Measurements from ENCODE around the gene ZNF543. TPM values are rescaled to one million over a fixed set of nuclear protein-coding genes. Genes with fewer than 3 reads are reported as not detected.

Gene ZNF543
- total and polyA plus RNA-seq, 2 of the 13 experiments (the other 11 are each of a cell fraction or from before 2014, with no cell fraction given), result 2.1 to 8.9 TPM

- TF ChIP-seq ZNF275 (CRISPR knock-in tag; IDR thresholded peaks at IDR 0.05; ENCODE audit: borderline replicate concordance) (peak; percentile 38; the same call in 1 of the 2 replicates), ZKSCAN5 (CRISPR knock-in tag; IDR thresholded peaks at IDR 0.05) (peak; percentile 59; the same call in 1 of the 2 replicates), TERF1 (CRISPR knock-in tag; IDR thresholded peaks at IDR 0.05) (no peak), MTF1 (CRISPR knock-in tag; IDR thresholded peaks at IDR 0.05) (no peak), EHMT2 (IDR thresholded peaks at IDR 0.05; ENCODE audit: borderline replicate concordance, low read depth, low read length) (no peak; the same call in 1 of the 2 replicates), ZNF460 (CRISPR knock-in tag; IDR thresholded peaks at IDR 0.05; ENCODE audit: borderline replicate concordance) (no peak), ISX (CRISPR knock-in tag; conservative IDR thresholded peaks at IDR 0.05) (no peak), MNT (IDR thresholded peaks at IDR 0.05) (no peak), ZNF180 (CRISPR knock-in tag; IDR thresholded peaks at IDR 0.05; ENCODE audit: borderline replicate concordance, low read depth) (no peak), NRL (CRISPR knock-in tag; IDR thresholded peaks at IDR 0.05; ENCODE audit: borderline replicate concordance) (no peak; the same call in 1 of the 2 replicates), ZNF143 (CRISPR knock-in tag; IDR thresholded peaks at IDR 0.05) (peak; percentile 93), MED8 (CRISPR knock-in tag; IDR thresholded peaks at IDR 0.05; ENCODE audit: insufficient replicate concordance) (no peak), KLF16 (CRISPR knock-in tag; IDR thresholded peaks at IDR 0.05) (peak in 1 of 2 experiments; percentile 87; a peak in 2 of 4 replicates), MXD4 (CRISPR knock-in tag; IDR thresholded peaks at IDR 0.05) (peak; percentile 21; the same call in 1 of the 2 replicates), NFE2L1 (CRISPR knock-in tag; IDR thresholded peaks at IDR 0.05; ENCODE audit: borderline replicate concordance) (no peak), MLLT10 (CRISPR knock-in tag; IDR thresholded peaks at IDR 0.05) (no peak), ZBTB26 (CRISPR knock-in tag; IDR thresholded peaks at IDR 0.05; ENCODE audit: borderline replicate concordance) (peak; percentile 61; the same call in 1 of the 2 replicates), TRIM22 (IDR thresholded peaks at IDR 0.05) (no peak), RAD51 (IDR thresholded peaks at IDR 0.05; ENCODE audit: borderline replicate concordance) (no peak), ZNF276 (CRISPR knock-in tag; IDR thresholded peaks at IDR 0.05; ENCODE audit: low read depth) (0 out of 2 replicates have a peak, but pooled peaks have one; percentile 56)
These were observed 39.9 kb upstream of the ZNF543 start, which contains the start of gene ZNF460 (continued) for GRCh38 chr19:57280165-57280961.
